ENCODE results near the gene WDR82. TPM values are rescaled to one million over a fixed set of nuclear protein-coding genes. Genes with fewer than 3 reads are reported as not detected.

WDR82 gene
- total and polyA plus RNA-seq, 2 of the 8 experiments (the other 6 are each of a cell fraction or from before 2014, with no cell fraction given) = 33.5 to 82.7 TPM

GRCh38 chr3:52213901-52214300 is 64.5 kb downstream of the WDR82 start:
- CTCF ChIA-PET (ENCODE audit: partially characterized antibody) = interaction anchor here (1.2 to 20.4 kb wide), 3 partner anchors 12 to 127 kb away, joined by 3 to 336 read pairs (median 4); partner anchors contain the start of genes TLR9 and TWF2
- TF ChIP-seq RBBP5 (IDR thresholded peaks at IDR 0.05; ENCODE audit: borderline replicate concordance, low read depth, low read length) = no peak

More at GRCh38 chr3:52213901-52214300, 64.5 kb downstream of the WDR82 start:
- POLR2A ChIA-PET (ENCODE audit: partially characterized antibody) = no interaction called here
- H3K23ac ChIP-seq (ENCODE audit: insufficient read length) = no peak overlapping the region
- H2BK20ac ChIP-seq (ENCODE audit: low read length) = no peak overlapping the region
- H4K5ac ChIP-seq (ENCODE audit: insufficient read length, low read depth, low read length) = no peak overlapping the region
- no peak overlapping the region for H3K4ac ChIP-seq (replicated peaks; ENCODE audit: insufficient read length, low read depth, low read length)
- H3K27ac ChIP-seq (ENCODE audit: low read depth, low read length) = no peak overlapping the region
- FAIRE-seq = no peak
- no peak overlapping the region for H2BK5ac ChIP-seq (ENCODE audit: low read depth, low read length)
- peaks cover 13 to 63% (median 50%) of the 10 kb centered on the region in 4 experiments; a peak in 7 of 8 replicates for H3K36me3 ChIP-seq (ENCODE audit: control insufficient read depth in 2 of 4, insufficient read depth in 4 of 4, low read length in 3 of 4)
- H3K4me3 ChIP-seq (ENCODE audit: extremely low read depth in 1 of 4, insufficient read depth in 2 of 4, low read depth in 3 of 4, low read length in 4 of 4) = no peak overlapping the region
- no peak overlapping the region for H2BK120ac ChIP-seq (replicated peaks; ENCODE audit: low read depth, low read length)
- no peak overlapping the region for H3K9ac ChIP-seq (replicated peaks in 1 of 4; ENCODE audit: extremely low read depth in 1 of 4, low read depth in 3 of 4, low read length in 3 of 4)
- no peak overlapping the region for H3K56ac ChIP-seq (replicated peaks; ENCODE audit: insufficient read length, low read depth, low read length)
- H2AK5ac ChIP-seq (ENCODE audit: low read depth, low read length) = no peak overlapping the region
- no peak overlapping the region for H3K14ac ChIP-seq (ENCODE audit: insufficient read length)
- no peaks in the 10 kb centered on the region for H3K23me2 ChIP-seq (ENCODE audit: low read depth, low read length)
- no peaks in the 10 kb centered on the region for H3K27me3 ChIP-seq (replicated peaks in 1 of 4; ENCODE audit: control insufficient read depth in 3 of 4, extremely low read depth in 1 of 4, insufficient read depth in 3 of 4, low read length in 3 of 4)
- no peak overlapping the region for H3K18ac ChIP-seq (ENCODE audit: extremely low read depth, low read length)
- peaks cover 0 to 7% of the 10 kb centered on the region in 2 experiments for H4K20me1 ChIP-seq (replicated peaks in 1 of 2; ENCODE audit: control insufficient read depth in 1 of 2, insufficient read depth in 2 of 2, low read length in 2 of 2)
- H3K4me1 ChIP-seq (replicated peaks in 1 of 4; ENCODE audit: control insufficient read depth in 3 of 4, insufficient read depth in 4 of 4, low read length in 3 of 4) = no peaks in the 10 kb centered on the region; a peak in 1 of 7 replicates
- H2BK15ac ChIP-seq (ENCODE audit: low read length) = no peak overlapping the region
- no peak for DNase-seq (ENCODE audit: low read depth in 1 of 2, low spot score in 2 of 2)
- H3K79me2 ChIP-seq (ENCODE audit: control insufficient read depth in 1 of 2, insufficient read depth in 2 of 2, low read length in 2 of 2) = no peaks in the 10 kb centered on the region
- no peak overlapping the region for H4K91ac ChIP-seq (replicated peaks; ENCODE audit: insufficient read length, low read length)
- H2BK12ac ChIP-seq (ENCODE audit: low read depth, low read length) = no peak overlapping the region
- no peak overlapping the region for H2AFZ ChIP-seq (ENCODE audit: low read length)
- no peaks in the 10 kb centered on the region for H3K79me1 ChIP-seq (ENCODE audit: low read depth, low read length)
- H4K8ac ChIP-seq (ENCODE audit: extremely low read depth, insufficient read depth, low read length) = no peak overlapping the region
- H3K4me2 ChIP-seq (ENCODE audit: insufficient read depth in 1 of 2, low read depth in 2 of 2, low read length in 2 of 2) = no peak overlapping the region
- H3K9me3 ChIP-seq (ENCODE audit: insufficient read depth in 2 of 2, low read depth in 1 of 2, low read length in 1 of 2) = no peaks in the 10 kb centered on the region
